ENCODE data around the gene GTF2E1.

DNA sequence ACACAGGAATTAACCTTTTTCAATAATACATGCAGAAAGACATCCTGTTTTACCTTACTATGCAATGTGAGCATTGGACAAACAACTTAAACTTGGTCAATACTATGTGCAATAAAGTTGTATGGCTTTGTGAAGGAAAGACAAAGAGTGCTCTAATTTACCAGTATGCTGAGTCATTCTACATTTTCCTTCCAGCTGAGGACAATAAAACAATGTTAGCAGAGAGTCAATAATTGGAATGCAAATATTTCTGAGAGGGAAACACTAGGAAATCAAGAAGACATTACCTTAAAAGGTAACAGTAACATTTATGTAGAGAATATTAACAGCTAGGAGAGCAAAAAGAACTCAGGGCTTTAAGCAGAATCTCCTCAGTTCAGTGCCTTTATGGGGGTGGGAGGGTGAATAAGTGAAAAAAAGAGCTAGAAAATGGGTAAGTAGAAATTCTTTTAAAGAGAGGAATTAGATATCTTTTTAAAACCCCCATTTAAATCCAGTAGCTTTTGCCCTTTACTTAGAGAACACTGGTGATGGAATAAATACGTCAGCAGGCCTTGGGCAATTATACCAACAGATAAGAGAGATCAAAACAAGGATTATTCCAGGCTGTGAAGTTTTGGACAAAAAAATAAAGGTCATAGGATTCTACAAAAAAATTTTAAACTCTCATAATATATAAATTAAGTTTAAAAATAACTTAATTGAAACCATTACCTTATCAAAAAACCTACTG, 48.9 kb upstream of the GTF2E1 start:
- no peak for TF ChIP-seq HDAC2 (IDR thresholded peaks at IDR 0.05)
- TF ChIP-seq, protein P1, sequence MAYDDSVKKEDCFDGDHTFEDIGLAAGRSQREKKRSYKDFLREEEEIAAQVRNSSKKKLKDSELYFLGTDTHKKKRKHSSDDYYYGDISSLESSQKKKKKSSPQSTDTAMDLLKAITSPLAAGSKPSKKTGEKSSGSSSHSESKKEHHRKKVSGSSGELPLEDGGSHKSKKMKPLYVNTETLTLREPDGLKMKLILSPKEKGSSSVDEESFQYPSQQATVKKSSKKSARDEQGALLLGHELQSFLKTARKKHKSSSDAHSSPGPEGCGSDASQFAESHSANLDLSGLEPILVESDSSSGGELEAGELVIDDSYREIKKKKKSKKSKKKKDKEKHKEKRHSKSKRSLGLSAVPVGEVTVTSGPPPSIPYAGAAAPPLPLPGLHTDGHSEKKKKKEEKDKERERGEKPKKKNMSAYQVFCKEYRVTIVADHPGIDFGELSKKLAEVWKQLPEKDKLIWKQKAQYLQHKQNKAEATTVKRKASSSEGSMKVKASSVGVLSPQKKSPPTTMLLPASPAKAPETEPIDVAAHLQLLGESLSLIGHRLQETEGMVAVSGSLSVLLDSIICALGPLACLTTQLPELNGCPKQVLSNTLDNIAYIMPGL (CRISPR knock-in tag; IDR thresholded peaks at IDR 0.05; ENCODE audit: borderline replicate concordance): no peak
- no peak for TF ChIP-seq JUN (IDR thresholded peaks at IDR 0.05)
- TF ChIP-seq NPAS2 (CRISPR knock-in tag; IDR thresholded peaks at IDR 0.05; ENCODE audit: borderline replicate concordance): no peak
- no peak for TF ChIP-seq RCOR1 (IDR thresholded peaks at IDR 0.05; ENCODE audit: low read depth, low read length)
- TF ChIP-seq, protein P2, sequence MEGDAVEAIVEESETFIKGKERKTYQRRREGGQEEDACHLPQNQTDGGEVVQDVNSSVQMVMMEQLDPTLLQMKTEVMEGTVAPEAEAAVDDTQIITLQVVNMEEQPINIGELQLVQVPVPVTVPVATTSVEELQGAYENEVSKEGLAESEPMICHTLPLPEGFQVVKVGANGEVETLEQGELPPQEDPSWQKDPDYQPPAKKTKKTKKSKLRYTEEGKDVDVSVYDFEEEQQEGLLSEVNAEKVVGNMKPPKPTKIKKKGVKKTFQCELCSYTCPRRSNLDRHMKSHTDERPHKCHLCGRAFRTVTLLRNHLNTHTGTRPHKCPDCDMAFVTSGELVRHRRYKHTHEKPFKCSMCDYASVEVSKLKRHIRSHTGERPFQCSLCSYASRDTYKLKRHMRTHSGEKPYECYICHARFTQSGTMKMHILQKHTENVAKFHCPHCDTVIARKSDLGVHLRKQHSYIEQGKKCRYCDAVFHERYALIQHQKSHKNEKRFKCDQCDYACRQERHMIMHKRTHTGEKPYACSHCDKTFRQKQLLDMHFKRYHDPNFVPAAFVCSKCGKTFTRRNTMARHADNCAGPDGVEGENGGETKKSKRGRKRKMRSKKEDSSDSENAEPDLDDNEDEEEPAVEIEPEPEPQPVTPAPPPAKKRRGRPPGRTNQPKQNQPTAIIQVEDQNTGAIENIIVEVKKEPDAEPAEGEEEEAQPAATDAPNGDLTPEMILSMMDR (IDR thresholded peaks at IDR 0.05): no peak
- no peak for TF ChIP-seq POLR2A (IDR thresholded peaks at IDR 0.05; ENCODE audit: low read length)
- TF ChIP-seq POLR2AphosphoS2 (conservative IDR thresholded peaks at IDR 0.05; ENCODE audit: low read length): no peak
- no peak for TF ChIP-seq CHD4 (IDR thresholded peaks at IDR 0.05; ENCODE audit: borderline replicate concordance)
- TF ChIP-seq, protein P3, sequence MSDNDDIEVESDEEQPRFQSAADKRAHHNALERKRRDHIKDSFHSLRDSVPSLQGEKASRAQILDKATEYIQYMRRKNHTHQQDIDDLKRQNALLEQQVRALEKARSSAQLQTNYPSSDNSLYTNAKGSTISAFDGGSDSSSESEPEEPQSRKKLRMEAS (IDR thresholded peaks at IDR 0.05): no peak
- TF ChIP-seq MAFK (IDR thresholded peaks at IDR 0.05; ENCODE audit: partially characterized antibody): peak; percentile 97
- TF ChIP-seq, protein P4, sequence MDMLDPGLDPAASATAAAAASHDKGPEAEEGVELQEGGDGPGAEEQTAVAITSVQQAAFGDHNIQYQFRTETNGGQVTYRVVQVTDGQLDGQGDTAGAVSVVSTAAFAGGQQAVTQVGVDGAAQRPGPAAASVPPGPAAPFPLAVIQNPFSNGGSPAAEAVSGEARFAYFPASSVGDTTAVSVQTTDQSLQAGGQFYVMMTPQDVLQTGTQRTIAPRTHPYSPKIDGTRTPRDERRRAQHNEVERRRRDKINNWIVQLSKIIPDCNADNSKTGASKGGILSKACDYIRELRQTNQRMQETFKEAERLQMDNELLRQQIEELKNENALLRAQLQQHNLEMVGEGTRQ (IDR thresholded peaks at IDR 0.05): no peak

Measured in A549 (cell line).